HG03571 (cell line): Measurements from ENCODE around the gene NELFB.

ENCODE experiments used
- ATAC-seq: cut with Tn5 transposase; IDR thresholded peaks from one replicate; pipeline ENCODE4 v1.9.1; 2021; ENCODE audit not compliant: unreplicated experiment

NELFB gene

GRCh38 chr9:137280474-137281344 lies 25.6 kb downstream of the NELFB start:
- ATAC-seq = no peak

GRCh38 chr9:137281345-137282116 lies 26.4 kb downstream of the NELFB start:
- no peak for ATAC-seq

DNA sequence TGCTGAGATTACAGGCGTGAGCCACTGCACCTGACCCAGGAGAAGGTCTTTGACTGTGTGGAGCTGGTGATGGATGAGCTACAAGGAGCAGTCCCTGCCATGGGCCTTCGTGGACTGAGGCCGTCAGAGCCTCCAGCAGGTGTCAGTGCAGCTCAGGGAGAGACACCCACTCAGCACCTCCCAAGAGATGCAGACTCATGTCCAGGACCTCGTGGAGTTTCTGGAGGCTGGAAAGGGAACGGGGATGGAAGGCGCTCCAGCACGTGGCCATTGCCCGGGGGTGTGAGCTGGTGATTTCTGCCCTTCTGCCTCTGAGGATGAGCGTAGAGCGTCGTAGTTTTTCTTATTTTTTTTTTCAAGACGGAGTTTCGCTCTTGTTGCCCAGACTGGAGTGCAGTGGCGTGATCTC lies 31.9 kb downstream of the NELFB start:
- no peak for ATAC-seq

DNA sequence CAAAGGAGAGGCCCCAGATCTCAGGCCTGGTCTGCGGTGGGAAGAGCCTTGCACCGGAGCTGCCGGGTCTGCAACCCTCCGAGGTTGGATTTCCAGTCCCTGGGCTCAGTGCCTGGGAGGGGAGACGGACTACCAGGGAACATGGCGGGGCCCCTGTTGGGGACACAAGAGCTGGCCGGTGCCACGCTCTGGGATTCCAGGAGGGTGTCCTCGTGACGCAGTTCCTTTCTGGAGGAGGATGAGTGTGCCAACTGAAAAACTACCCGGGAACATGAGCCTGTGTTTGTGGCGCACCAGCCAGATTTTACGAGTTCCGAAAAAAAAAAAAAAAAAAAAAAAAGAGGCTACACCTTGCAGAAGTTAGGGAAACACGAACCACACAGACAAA lies 38.0 kb downstream of the NELFB start:
- no peak for ATAC-seq

DNA sequence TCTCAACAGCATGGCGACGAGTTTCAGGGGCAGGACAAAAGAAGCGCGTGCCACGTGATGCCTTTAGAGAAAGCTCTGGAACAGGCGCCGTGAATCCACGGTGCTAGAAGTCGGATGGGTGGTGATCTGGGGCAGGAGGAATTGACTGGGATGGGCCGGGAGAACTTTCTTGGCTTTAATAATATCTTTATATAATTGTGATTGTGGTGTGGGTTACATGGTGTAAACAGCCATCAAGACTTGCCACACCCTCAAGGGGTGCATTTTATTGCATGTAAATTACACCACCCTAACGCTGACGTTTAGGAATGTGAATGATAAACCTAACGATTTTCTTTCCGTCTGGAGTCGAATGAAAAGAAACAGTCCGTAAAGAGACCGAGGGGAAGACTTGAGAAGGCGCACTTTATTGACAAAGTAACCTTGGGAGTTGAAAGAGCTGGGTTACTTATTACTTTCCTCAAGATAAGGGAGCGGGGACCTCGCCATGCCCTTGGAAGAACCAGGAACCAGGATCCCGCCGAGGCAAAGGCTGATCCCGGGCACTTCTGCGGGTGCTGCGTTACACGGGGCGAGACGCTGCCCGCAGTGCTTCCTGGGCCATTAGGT lies 38.5 kb downstream of the NELFB start:
- ATAC-seq = no peak

DNA sequence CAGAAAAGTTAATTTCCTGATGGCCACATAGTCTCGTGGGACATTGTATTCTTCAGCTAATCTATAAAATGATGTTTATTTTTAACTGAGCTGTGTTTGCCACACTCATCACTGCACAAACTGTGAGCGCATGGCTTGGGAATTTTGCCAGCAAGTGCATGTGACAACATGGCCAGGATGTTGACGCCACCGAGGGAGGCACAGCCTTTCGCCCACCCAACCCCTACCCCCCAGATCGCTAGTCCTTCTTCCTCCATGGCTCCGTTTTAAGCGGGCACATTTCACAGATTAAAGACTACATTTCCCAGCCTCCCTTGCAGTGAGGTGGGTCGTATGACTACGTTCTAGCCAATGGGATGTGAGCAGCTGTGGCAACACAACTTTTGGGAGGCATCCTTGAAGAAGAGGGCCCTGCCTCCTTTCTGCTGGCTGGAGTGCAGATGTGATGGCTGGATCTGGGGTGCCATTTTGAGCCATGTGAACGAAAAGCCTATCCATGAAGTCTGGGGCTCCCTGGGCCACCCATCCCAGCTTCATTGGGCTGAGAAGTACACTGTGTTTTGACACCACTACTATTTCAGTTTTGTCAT lies 39.1 kb downstream of the NELFB start:
- no peak for ATAC-seq

DNA sequence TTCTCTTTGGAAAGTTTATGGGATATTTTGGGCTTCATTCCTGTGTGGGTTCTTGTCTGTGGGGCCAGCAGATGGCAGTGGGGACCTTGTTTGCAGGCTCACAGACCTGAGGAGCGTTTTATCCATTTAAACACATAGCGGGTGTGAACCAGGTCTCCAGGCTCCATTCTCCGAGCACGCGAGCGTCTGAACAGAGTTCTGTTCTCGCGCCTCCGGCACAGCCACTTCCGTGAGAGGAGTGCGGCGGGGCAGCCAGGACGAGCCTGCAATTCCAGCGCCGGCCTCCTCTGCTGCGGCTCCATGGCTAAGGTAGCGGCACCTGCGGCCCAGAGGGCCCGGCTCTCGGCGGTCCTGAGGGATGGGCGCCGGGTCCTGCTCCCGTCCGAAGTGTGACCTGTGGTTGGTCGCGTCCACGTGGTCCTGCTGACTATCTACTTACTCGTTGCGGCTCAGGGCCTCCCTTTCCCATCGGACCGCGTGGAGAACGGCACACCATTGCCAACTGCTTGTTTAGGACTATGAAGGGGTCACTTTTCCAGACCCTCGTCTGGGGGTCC lies 39.6 kb downstream of the NELFB start:
- ATAC-seq = no peak

GRCh38 chr9:137295238-137295811 lies 40.2 kb downstream of the NELFB start:
- ATAC-seq = no peak

DNA sequence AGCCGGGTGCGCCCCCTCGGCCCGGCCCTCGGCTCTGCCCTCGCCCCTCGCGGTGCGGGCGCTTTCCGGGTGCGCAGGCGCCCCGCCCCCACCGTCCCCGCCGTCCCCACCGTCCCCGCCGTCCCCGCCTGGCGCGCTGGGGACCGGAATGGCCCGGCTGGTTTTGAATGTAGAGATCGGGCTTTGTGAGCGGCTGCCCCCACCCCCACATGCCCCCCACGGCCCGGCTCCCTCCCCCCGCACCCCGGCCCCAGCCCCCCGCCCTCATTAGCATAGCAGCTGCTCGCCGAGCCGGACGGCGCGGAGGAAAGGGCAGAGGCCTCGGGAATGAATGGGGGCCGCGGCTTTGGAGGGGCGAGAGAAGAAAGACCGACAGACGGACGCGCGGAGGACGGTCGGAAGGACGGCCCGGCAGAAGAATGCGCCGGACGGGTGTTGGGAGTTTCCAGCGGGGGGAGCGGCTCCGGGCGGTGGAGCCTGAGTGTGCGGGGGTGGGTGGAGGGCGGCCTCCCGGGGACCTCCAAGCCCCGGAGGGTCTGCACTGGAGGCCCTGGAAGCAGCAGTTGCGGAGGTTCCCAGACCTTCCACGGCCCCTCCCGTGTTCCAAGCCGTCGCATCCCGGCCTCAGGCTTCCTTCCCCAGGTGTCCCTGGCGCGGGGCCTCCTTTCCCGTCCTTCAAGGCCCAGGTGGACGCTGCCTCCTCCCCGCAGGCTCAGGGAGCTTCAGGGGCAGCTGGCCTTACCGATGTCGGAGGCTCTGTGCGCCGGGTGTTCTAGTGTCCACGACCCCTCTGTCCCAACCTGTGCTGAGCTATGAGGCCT lies 40.9 kb downstream of the NELFB start:
- ATAC-seq = no peak

GRCh38 chr9:137296670-137297664 lies 41.8 kb downstream of the NELFB start:
- no peak for ATAC-seq

DNA sequence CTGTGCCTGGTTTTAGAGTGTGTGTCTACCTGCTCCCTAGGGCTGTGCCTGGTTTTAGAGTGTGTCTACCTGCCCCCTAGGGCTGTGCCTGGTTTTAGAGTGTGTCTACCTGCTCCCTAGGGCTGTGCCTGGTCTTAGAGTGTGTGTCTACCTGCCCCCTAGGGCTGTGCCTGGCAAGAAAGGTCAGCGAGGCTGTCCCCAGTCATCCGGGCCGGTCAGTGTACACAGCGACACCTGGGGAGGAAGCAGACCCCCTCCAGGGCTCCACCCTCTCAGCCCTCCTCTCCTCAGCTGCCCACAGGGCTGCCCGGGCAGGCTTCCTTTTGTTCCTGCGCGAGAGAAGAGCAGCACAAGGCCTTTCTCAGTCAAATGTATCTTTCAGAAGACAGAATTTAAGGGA lies 42.8 kb downstream of the NELFB start:
- ATAC-seq = no peak

GRCh38 chr9:137298401-137299202 lies 43.5 kb downstream of the NELFB start:
- no peak for ATAC-seq

DNA sequence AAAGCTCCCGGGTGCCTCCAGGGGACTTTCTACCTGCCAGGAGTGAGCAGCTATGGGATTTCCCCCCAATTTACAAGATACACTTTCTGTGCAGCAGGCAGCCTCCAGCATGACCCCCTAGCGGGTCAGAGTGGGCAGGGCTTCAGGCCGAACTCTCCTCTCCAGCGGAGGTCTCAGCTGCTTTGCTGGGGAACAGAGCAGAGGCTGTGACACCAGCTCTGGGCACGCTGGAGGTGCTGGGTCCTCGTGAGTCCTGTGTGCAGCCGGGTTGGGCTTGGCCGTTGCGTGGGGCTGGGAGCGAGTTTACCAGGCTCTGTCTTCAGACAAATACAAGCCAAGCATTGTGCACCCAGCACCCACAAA lies 44.1 kb downstream of the NELFB start:
- ATAC-seq = no peak

DNA sequence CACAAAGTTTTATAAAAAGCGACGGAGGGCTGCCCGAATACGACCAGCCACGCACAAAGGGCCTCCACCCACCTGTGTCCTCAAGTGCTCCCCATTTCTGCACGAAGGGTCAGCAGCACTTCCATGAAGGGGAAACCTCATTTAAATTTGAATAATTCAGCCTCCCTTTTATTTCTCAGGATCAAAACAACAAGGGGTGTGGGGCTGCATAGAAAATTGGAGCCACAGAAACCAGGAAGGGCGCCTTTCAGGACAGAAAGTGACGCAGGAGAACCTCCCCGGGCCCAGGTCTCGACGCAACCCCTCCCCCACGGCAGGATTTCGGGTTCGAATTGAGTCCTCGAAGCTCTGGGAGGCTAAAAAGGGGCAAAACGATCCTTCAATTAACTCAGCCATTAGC lies 44.8 kb downstream of the NELFB start:
- no peak for ATAC-seq

DNA sequence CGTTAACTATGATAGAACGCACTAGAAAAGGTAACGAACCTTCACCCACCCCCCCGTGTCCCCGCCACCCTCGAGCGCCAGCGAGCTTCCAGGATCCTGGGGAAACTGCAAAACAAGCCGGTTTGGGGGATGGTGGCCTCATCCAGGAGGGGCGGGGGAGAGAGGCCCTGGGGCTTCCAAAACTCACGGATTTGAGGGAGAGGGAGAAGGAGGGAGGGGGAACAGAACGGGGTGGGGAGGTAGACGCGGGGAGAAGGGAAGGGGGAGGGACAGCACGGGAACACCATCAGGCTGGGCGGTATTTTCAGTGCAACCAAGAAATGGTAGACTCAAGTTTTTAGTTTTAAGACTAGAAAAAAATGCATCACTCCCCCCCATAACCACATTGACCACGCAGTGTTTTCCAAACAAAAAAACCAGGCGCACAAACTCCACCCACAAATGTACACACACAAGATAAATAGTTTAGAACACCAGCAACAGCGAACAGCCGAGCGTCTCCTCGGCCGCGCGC lies 45.5 kb downstream of the NELFB start:
- no peak for ATAC-seq

- ATAC-seq = no peak
These were observed 46.2 kb downstream of the NELFB start for GRCh38 chr9:137301081-137301947.

DNA sequence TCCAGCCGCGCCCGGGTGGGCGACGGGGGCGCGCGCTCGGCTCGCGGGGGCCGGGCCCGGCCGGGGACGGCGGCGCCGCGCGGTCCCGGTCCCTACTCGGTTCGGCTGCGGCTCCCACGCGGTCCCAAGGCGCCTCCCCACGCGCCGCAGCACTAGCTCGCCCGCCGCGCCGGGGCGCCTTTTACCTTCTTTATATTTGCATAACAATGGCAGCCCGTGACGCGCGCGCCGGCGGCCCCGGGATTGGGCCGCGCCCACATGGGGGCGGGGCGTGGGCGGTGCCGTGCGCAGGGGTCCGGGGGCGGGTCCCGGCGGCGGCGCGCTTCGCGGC lies 47.0 kb downstream of the NELFB start, which contains the start of gene NRARP:
NRARP (minus strand) TSS at position 154 of the 331 bp plus-strand sequence. CDS start 343 bp downstream, outside the sequence.
- peak; percentile 67 for ATAC-seq
